Caco-2 (cell line): Measurements from ENCODE around the gene PLEKHG5. TPM values are rescaled to one million over a fixed set of nuclear protein-coding genes. Genes with fewer than 3 reads are reported as not detected.

Experiments used
- BruUV-seq: library from RNA; stranded (reverse); fragments of 400-500 nt; replicated peaks from 2 replicates; lab custom pipeline; 2021; lab: Mats Ljungman, UMichigan
- CTCF ChIA-PET: fragments of 300-600 bp; sonication (Branson Sonifier 250); formaldehyde crosslinking; loops from one replicate; lab custom pipeline; 2022; ENCODE audit warnings: antibody characterized with exemption; lab: Charles Lee
- POLR2A ChIA-PET: fragments of 300-600 bp; sonication (Branson Sonifier 250); formaldehyde crosslinking; loops from one replicate; lab custom pipeline; 2022; ENCODE audit warnings: antibody characterized with exemption; lab: Charles Lee
- DNase-seq, 2 experiments: peaks; one replicate each; pipeline versions ENCODE4 v3.0.0 to v3.0.0-alpha.2; 2020 to 2022
- H3K27me3 ChIP-seq: replicated peaks from 2 replicates; pipeline ENCODE4 v1.6.0; 2011; ENCODE audit warnings: low read length; ENCODE audit not compliant: control insufficient read depth, insufficient read depth
- H3K36me3 ChIP-seq: 2 replicates; pipeline ENCODE4 v1.5.1; 2011; ENCODE audit warnings: low read length; ENCODE audit not compliant: control insufficient read depth, insufficient read depth
- H3K4me1 ChIP-seq: fragments of 250-450 bp; sonication (Bioruptor Pico); 2 replicates; pipeline ENCODE4 v1.5.1; 2020; ENCODE audit warnings: mild to moderate bottlenecking
- H3K4me3 ChIP-seq: 2 replicates; pipeline ENCODE4 v1.5.1; 2011; ENCODE audit warnings: low read depth, mild to moderate bottlenecking, control low read depth, low read length
- H3K9me3 ChIP-seq: fragments of 250-450 bp; sonication (Bioruptor Pico); 2 replicates; pipeline ENCODE4 v1.5.1; 2020; ENCODE audit warnings: mild to moderate bottlenecking, moderate library complexity
- H3K27ac Mint-ChIP-seq: one replicate; pipeline ENCODE4 v1.8.0; 2022; ENCODE audit warnings: mixed read lengths; ENCODE audit not compliant: unreplicated experiment
- H3K27me3 Mint-ChIP-seq: one replicate; pipeline ENCODE4 v1.8.0; 2022; ENCODE audit warnings: mixed read lengths; ENCODE audit not compliant: insufficient read depth, unreplicated experiment
- H3K36me3 Mint-ChIP-seq: one replicate; pipeline ENCODE4 v1.8.0; 2022; ENCODE audit warnings: mild to moderate bottlenecking, mixed read lengths; ENCODE audit not compliant: insufficient read depth, unreplicated experiment
- H3K4me1 Mint-ChIP-seq: one replicate; pipeline ENCODE4 v1.8.0; 2022; ENCODE audit warnings: low read depth, mixed read lengths; ENCODE audit not compliant: unreplicated experiment
- H3K4me3 Mint-ChIP-seq: one replicate; pipeline ENCODE4 v1.8.0; 2022; ENCODE audit warnings: mild to moderate bottlenecking, moderate library complexity, mixed read lengths; ENCODE audit not compliant: unreplicated experiment
- H3K9me3 Mint-ChIP-seq: one replicate; pipeline ENCODE4 v1.8.0; 2022; ENCODE audit warnings: mixed read lengths; ENCODE audit not compliant: unreplicated experiment
- intact Hi-C: fragments of 100-400 bp; cut with micrococcal nuclease; formaldehyde crosslinking; loops from one replicate; pipeline ENCODE4 v1.10.0; 2022; ENCODE audit not compliant: unreplicated experiment
- total RNA-seq: library from RNA; stranded (reverse); gene quantifications from 2 replicates; pipeline ENCODE4 v1.2.3, GENCODE V29; 2022
- TF ChIP-seq, protein P1 (sequence below), 2 experiments: fragments of 200-600 bp in 1 of 2; IDR thresholded peaks; 1 replicate in 1 of 2; 2 replicates in 1 of 2; pipeline versions ENCODE4 v1.5.1 to v1.8.0; 2011 to 2022; ENCODE audit warnings: antibody characterized with exemption in 1 of 2, control low read depth in 1 of 2, inconsistent platforms in 1 of 2, low read depth in 1 of 2, low read length in 1 of 2, mild to moderate bottlenecking in 1 of 2, moderate library complexity in 1 of 2; ENCODE audit not compliant: insufficient read depth in 1 of 2, severe bottlenecking in 1 of 2, unreplicated experiment in 1 of 2

The PLEKHG5 gene
- total RNA-seq, 1 experiment from 2014 or later: 12.2 TPM

DNA sequence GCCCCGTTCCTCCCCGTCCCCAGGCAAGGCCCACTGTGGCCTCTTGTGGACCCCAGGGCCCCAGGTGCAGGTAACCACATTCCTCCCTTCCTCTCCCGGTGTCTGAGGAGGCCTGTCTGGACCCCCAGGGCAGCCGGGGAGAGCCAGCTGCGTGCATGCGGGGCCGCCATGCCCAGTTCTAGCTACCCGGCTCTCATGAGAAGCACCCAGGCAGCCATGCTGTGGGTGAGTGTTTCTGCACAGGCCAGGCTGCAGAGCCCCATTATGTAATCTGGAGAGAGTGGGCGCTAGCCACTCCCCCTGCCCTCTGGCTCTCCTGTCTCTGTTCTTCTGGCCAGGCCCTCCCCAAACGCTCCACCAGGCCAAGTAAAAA, 18.4 kb upstream of the PLEKHG5 start:
- Mint-ChIP-seq H3K9me3 (no peaks in the 10 kb centered on the region), H3K36me3 (no peaks in the 10 kb centered on the region), H3K27me3 (no peaks in the 10 kb centered on the region), H3K27ac (no peak overlapping the region), H3K4me1 (no peaks in the 10 kb centered on the region), H3K4me3 (no peak overlapping the region)
- no peak overlapping the region for H3K4me3 ChIP-seq
- intact Hi-C loops: no loop called here
- TF ChIP-seq, protein P1, sequence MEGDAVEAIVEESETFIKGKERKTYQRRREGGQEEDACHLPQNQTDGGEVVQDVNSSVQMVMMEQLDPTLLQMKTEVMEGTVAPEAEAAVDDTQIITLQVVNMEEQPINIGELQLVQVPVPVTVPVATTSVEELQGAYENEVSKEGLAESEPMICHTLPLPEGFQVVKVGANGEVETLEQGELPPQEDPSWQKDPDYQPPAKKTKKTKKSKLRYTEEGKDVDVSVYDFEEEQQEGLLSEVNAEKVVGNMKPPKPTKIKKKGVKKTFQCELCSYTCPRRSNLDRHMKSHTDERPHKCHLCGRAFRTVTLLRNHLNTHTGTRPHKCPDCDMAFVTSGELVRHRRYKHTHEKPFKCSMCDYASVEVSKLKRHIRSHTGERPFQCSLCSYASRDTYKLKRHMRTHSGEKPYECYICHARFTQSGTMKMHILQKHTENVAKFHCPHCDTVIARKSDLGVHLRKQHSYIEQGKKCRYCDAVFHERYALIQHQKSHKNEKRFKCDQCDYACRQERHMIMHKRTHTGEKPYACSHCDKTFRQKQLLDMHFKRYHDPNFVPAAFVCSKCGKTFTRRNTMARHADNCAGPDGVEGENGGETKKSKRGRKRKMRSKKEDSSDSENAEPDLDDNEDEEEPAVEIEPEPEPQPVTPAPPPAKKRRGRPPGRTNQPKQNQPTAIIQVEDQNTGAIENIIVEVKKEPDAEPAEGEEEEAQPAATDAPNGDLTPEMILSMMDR (IDR thresholded peaks at IDR 0.05; ENCODE audit: insufficient read depth in 1 of 2, low read depth in 1 of 2, low read length in 1 of 2, severe bottlenecking in 1 of 2, unreplicated experiment in 1 of 2): no peak
- POLR2A ChIA-PET: no interaction called here
- H3K4me1 ChIP-seq: no peaks in the 10 kb centered on the region; the same call in 1 of the 2 replicates
- H3K9me3 ChIP-seq: no peaks in the 10 kb centered on the region
- BruUV-seq: no TSS peak
- CTCF ChIA-PET: no interaction called here
- no peak for DNase-seq
- no peaks in the 10 kb centered on the region for H3K27me3 ChIP-seq
- no peaks in the 10 kb centered on the region for H3K36me3 ChIP-seq

DNA sequence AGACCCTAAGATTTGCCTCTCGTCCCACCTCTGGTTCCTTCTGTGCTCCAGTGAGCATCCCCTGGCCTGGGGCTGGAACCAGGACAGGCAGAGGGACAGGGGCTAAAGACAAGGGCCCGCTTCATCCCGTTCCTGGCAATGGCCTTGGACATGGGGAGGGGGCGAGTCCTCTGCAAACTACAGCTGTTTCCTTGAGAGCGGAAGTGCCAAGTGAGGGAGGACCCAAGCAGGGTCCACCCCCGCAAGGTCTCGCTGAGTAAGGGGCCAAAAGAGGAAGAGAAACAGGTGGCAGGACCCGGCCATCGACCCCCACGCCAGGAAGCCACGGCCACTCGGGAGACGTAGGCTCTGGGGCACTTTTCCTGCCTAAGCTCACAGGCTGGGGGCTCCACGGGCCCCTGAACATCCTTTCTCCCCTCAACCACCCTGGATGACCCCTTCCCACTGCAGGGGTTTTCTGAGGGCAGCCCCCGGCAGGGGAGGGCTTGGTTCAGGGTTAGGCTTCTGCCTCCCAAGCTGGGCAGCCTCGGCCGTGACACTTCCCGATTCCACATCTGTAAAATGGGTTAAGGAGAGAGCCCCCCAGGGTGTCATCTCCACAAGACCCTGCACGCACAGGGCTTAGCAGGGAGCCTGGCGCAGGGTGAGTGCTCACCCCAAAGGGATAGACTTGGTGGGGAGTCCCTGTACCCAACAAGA, 17.9 kb upstream of the PLEKHG5 start:
- TF ChIP-seq, protein P1 (IDR thresholded peaks at IDR 0.05; ENCODE audit: insufficient read depth in 1 of 2, low read depth in 1 of 2, low read length in 1 of 2, severe bottlenecking in 1 of 2, unreplicated experiment in 1 of 2): no peak
- H3K36me3 ChIP-seq: no peaks in the 10 kb centered on the region
- ChIA-PET POLR2A (no interaction called here), CTCF (no interaction called here)
- no peak overlapping the region for H3K27ac Mint-ChIP-seq
- DNase-seq: no peak
- no peaks in the 10 kb centered on the region; the same call in 1 of the 2 replicates for H3K4me1 ChIP-seq
- no peaks in the 10 kb centered on the region for H3K9me3 ChIP-seq
- no peaks in the 10 kb centered on the region for H3K36me3 Mint-ChIP-seq
- H3K4me3 ChIP-seq: no peak overlapping the region
- no peaks in the 10 kb centered on the region for H3K27me3 ChIP-seq
- no TSS peak for BruUV-seq
- no peak overlapping the region for H3K4me3 Mint-ChIP-seq
- no peaks in the 10 kb centered on the region for H3K9me3 Mint-ChIP-seq
- H3K4me1 Mint-ChIP-seq: no peaks in the 10 kb centered on the region
- no peaks in the 10 kb centered on the region for H3K27me3 Mint-ChIP-seq
- intact Hi-C loops: no loop called here

DNA sequence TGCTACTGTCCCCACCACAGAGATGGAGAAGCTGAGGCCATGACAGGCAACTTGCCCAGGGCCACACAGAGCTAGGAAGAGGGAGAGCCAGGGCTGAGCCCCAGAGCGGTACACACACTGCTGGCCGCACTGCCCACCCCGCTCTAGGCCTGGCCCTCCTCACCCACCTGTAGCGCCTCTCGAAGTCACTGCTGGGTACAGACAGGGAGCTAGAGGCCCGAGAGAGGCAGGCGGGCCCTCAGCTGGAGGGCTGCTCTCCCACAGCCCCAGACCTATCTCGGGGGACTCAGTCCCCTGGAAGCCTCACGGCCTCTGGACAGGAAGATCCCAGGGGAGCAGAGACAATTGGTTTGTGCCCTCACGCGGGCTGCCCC, 17.3 kb upstream of the PLEKHG5 start:
- Mint-ChIP-seq H3K9me3 (no peaks in the 10 kb centered on the region), H3K27ac (no peak overlapping the region), H3K36me3 (no peaks in the 10 kb centered on the region), H3K4me3 (no peak overlapping the region), H3K4me1 (no peaks in the 10 kb centered on the region), H3K27me3 (no peaks in the 10 kb centered on the region)
- ChIA-PET POLR2A (no interaction called here), CTCF (no interaction called here)
- no peak overlapping the region for H3K4me3 ChIP-seq
- H3K4me1 ChIP-seq: no peaks in the 10 kb centered on the region; the same call in 1 of the 2 replicates
- BruUV-seq: no TSS peak
- TF ChIP-seq, protein P1 (IDR thresholded peaks at IDR 0.05; ENCODE audit: insufficient read depth in 1 of 2, low read depth in 1 of 2, low read length in 1 of 2, severe bottlenecking in 1 of 2, unreplicated experiment in 1 of 2): no peak
- intact Hi-C loops: no loop called here
- H3K36me3 ChIP-seq: no peaks in the 10 kb centered on the region
- H3K9me3 ChIP-seq: no peaks in the 10 kb centered on the region
- H3K27me3 ChIP-seq: no peaks in the 10 kb centered on the region
- DNase-seq: no peak
